Large intestine (tissue), 3 donors: Measurements from ENCODE around the gene NCAPH2. TPM values are rescaled to one million over a fixed set of nuclear protein-coding genes. Genes with fewer than 3 reads are reported as not detected.

Experiments used
- DNase-seq, 2 donors: peaks; one replicate each; pipeline versions ENCODE4 v3.0.0 to v3.0.0-alpha.2; 2013
- H3K27ac ChIP-seq: one replicate; pipeline ENCODE4 v1.5.1; 2013; ENCODE audit warnings: low read length
- H3K27me3 ChIP-seq: 2 replicates; pipeline ENCODE4 v1.6.1; 2013; ENCODE audit warnings: low read length; ENCODE audit not compliant: control insufficient read depth, insufficient read depth
- H3K36me3 ChIP-seq: 2 replicates; pipeline ENCODE4 v1.6.1; 2013; ENCODE audit warnings: low read length; ENCODE audit not compliant: control insufficient read depth, insufficient read depth
- H3K4me1 ChIP-seq: one replicate; pipeline ENCODE4 v1.6.1; 2013; ENCODE audit warnings: low read length; ENCODE audit not compliant: control insufficient read depth, insufficient read depth
- H3K4me3 ChIP-seq: one replicate; pipeline ENCODE4 v1.5.1; 2013; ENCODE audit warnings: low read length
- H3K9me3 ChIP-seq: one replicate; pipeline ENCODE4 v1.6.1; 2013; ENCODE audit warnings: mild to moderate bottlenecking, low read depth, low read length, moderate library complexity; ENCODE audit not compliant: control insufficient read depth
- WGBS: methylation state at CpG from one replicate; pipeline ENCODE4 v1.1.5; 2013; ENCODE audit warnings: low lambda C conversion rate; ENCODE audit not compliant: insufficient coverage; 5-methylcytosine and 5-hydroxymethylcytosine counted together
- polyA plus RNA-seq: library from polyadenylated mRNA; unstranded; fragments of 120-200 nt; gene quantifications from one replicate; pipeline ENCODE4 v1.2.1, GENCODE V29; 2013

The NCAPH2 gene
- polyA plus RNA-seq, 1 donor = 31.2 TPM

GRCh38 chr22:50465066-50465930 is 42.7 kb upstream of the NCAPH2 start:
- no peaks in the 10 kb centered on the region for H3K9me3 ChIP-seq
- peaks cover 81% of the 10 kb centered on the region for H3K36me3 ChIP-seq
- no CpG with 5 or more reads among the region's 30 CpGs for WGBS
- no peaks in the 10 kb centered on the region for H3K27me3 ChIP-seq
- no peak for DNase-seq
- no peak overlapping the region for H3K27ac ChIP-seq
- H3K4me1 ChIP-seq = peaks cover 16% of the 10 kb centered on the region
- no peak overlapping the region for H3K4me3 ChIP-seq

- no CpG with 5 or more reads among the region's 24 CpGs for WGBS
- no peak for DNase-seq
- Histone ChIP-seq H3K4me1 (peaks cover 36% of the 10 kb centered on the region), H3K36me3 (peaks cover 65% of the 10 kb centered on the region), H3K9me3 (no peaks in the 10 kb centered on the region), H3K4me3 (no peak overlapping the region), H3K27me3 (no peaks in the 10 kb centered on the region), H3K27ac (no peak overlapping the region)
Measured at GRCh38 chr22:50467341-50467740, 40.7 kb upstream of the NCAPH2 start.

- no CpG with 5 or more reads among the region's 22 CpGs for WGBS
- no peaks in the 10 kb centered on the region for H3K9me3 ChIP-seq
- no peak overlapping the region for H3K4me3 ChIP-seq
- peaks cover 59% of the 10 kb centered on the region for H3K36me3 ChIP-seq
- no peak for DNase-seq
- H3K27me3 ChIP-seq = no peaks in the 10 kb centered on the region
- H3K27ac ChIP-seq = no peak overlapping the region
- peaks cover 42% of the 10 kb centered on the region for H3K4me1 ChIP-seq
Measured at GRCh38 chr22:50467773-50468440, 40.1 kb upstream of the NCAPH2 start.

GRCh38 chr22:50468626-50469025 is 39.4 kb upstream of the NCAPH2 start:
- Histone ChIP-seq H3K27ac (no peak overlapping the region), H3K4me1 (peaks cover 49% of the 10 kb centered on the region), H3K36me3 (peaks cover 52% of the 10 kb centered on the region), H3K9me3 (no peaks in the 10 kb centered on the region), H3K4me3 (no peak overlapping the region), H3K27me3 (no peaks in the 10 kb centered on the region)
- no CpG with 5 or more reads among the region's 8 CpGs for WGBS
- no peak for DNase-seq

DNA sequence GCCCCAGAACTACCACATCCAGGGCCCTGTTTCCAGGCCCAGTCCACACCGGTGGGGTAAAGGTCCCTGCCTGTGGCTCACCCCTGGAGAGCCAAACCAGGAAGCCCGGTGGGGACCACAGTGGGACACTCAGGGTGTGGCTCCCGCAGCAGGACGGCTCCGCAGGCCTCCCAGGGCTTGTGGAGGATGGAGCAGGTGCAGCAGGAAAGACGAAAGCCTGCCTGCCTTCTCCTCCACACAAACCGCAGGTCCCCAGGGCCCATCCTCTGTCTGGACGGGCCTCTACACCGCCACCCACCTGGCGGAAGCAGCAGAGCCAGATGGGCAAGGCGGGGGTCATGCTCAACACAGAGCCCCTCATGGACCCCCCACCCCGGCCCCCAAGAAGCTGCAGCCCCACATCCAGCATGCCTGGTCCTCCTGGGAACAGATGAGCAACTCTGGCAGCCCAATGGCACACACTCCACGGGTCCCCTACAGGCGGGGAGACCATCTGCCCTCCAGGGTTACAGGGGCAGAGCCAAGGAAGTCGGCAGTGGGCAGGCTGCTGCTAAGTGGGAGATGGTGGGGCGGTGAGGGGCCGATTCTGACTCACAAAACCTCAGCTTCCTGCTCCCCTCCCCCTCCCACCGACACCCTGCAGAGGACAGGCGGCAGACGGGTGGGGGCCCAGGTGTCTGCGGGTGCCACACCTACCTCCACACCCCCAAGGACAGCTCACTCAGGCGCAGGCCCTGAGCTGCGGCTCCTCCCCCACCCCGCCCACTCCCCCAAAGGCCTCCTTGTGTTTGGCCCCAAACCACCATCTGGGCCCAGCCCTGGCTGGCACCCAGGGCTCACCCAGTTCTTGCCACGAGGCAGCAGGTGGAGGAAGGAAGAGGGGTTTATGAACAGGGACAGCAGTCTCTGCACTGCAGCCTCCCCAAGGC is 38.4 kb upstream of the NCAPH2 start:
- H3K4me1 ChIP-seq = peaks cover 53% of the 10 kb centered on the region
- peak; percentile 84 to 93 for DNase-seq
- H3K36me3 ChIP-seq = peaks cover 42% of the 10 kb centered on the region
- H3K9me3 ChIP-seq = no peaks in the 10 kb centered on the region
- no CpG with 5 or more reads among the region's 25 CpGs for WGBS
- H3K4me3 ChIP-seq = no peak overlapping the region
- peak overlapping the region; percentile 83 for H3K27ac ChIP-seq
- H3K27me3 ChIP-seq = no peaks in the 10 kb centered on the region

DNA sequence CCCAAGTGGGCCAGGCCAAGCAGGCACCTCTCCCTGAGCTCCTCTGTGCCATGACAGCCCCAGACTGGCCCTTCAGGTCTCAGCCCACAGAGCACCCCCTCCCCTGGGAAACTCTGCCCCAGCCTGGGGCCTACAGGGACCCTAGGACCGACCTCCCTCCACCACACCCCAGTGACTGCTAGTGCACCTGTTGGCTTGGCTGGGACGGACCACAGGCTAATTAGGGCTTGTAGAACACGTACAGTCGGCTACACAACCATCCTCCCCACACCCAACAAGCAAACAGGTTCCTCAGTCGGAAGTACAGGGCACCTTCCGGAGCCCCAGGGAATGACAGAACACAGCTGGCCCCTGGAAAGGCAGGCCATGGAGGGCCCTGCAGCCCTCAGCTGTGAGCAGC is 37.5 kb upstream of the NCAPH2 start:
- H3K4me3 ChIP-seq = no peak overlapping the region

DNA sequence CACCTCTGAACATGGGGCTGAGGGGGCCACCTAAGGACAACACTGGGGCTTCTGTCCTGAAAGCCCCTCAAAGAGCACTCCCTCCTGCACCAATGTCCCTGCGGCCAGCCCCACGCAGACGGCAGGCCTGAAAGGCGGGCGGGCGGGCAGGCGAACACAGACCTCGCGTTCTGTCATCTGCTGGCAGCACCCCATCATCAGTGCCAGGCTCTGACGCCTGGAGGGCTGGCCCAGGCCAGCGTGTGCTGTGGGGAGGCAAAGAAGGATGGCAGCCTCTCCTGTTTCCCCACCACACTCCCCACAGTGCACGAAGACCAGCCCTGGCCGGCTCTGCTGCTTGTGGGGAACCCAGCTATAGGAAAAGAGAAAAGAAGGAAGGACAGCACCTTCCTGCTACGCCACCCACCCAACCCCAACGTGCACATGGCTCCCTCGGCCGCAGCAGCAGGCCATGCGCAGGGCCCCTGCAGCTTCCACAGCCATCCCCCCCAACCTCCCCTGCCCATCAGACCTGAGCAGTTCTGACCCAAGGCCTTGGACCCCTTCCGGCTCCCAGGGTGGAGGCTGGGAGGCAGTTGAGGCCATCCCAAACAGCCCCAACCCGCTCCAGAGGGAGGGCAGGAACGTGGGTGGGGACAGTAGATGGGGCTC is 36.7 kb upstream of the NCAPH2 start:
- WGBS = no CpG with 5 or more reads among the region's 21 CpGs
- peaks cover 25% of the 10 kb centered on the region for H3K36me3 ChIP-seq
- H3K4me3 ChIP-seq = no peak overlapping the region
- DNase-seq = no peak
- H3K27ac ChIP-seq = peak overlapping the region; percentile 83
- H3K27me3 ChIP-seq = no peaks in the 10 kb centered on the region
- no peaks in the 10 kb centered on the region for H3K9me3 ChIP-seq
- H3K4me1 ChIP-seq = peaks cover 59% of the 10 kb centered on the region

More for the DNA sequence above, 37.5 kb upstream of the NCAPH2 start:
- peak; percentile 54 to 75 for DNase-seq
- Histone ChIP-seq H3K27me3 (no peaks in the 10 kb centered on the region), H3K36me3 (peaks cover 33% of the 10 kb centered on the region), H3K27ac (peak overlapping the region; percentile 83), H3K9me3 (no peaks in the 10 kb centered on the region), H3K4me1 (peaks cover 56% of the 10 kb centered on the region)
- no CpG with 5 or more reads among the region's 6 CpGs for WGBS

DNA sequence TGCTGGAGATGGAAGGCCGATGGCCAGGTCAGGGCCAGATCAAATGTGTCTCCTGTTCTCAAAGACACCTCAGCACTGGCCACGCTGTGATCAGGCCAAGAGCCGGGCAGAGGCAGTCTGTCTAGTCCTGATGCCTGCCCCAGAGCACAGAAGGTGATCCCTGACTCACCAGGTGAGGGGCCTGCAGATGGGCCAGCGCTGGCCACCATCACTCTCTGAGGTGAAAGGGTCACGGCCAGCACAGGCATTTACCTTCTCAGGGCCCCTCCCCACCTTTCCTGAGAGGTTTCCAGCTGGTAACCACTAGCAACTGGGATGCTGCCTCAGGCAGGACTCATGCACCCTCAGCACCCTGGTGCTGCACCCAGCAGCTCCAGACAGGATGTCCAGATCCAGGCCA is 36.1 kb upstream of the NCAPH2 start:
- Histone ChIP-seq H3K36me3 (peaks cover 19% of the 10 kb centered on the region), H3K27me3 (peaks cover 2% of the 10 kb centered on the region)
- no peak for DNase-seq

GRCh38 chr22:50473088-50473487 is 34.9 kb upstream of the NCAPH2 start:
- Histone ChIP-seq H3K27me3 (peaks cover 8% of the 10 kb centered on the region), H3K9me3 (no peaks in the 10 kb centered on the region), H3K36me3 (peaks cover 9% of the 10 kb centered on the region), H3K4me3 (no peak overlapping the region), H3K4me1 (peaks cover 59% of the 10 kb centered on the region), H3K27ac (no peak overlapping the region)
- no peak for DNase-seq
- WGBS = no CpG with 5 or more reads among the region's 6 CpGs

More for the DNA sequence above, 36.1 kb upstream of the NCAPH2 start:
- Histone ChIP-seq H3K4me3 (no peak overlapping the region), H3K27ac (no peak overlapping the region), H3K4me1 (peaks cover 59% of the 10 kb centered on the region), H3K9me3 (no peaks in the 10 kb centered on the region)
- WGBS = no CpG with 5 or more reads among the region's 5 CpGs
